HCT116 (cell line): ENCODE measurements around the gene MAPK1. TPM values are rescaled to one million over a fixed set of nuclear protein-coding genes. Genes with fewer than 3 reads are reported as not detected.

ENCODE experiments used
- ATAC-seq: fragments of 200-7000 bp; cut with Tn5 transposase; 2 replicates; pipeline ENCODE4 v1.9.1; 2020; ENCODE audit warnings: mild to moderate bottlenecking, moderate library complexity
- BruUV-seq: library from RNA; stranded (reverse); fragments of 400-500 nt; replicated peaks from 2 replicates; lab custom pipeline; 2021; lab: Mats Ljungman, UMichigan
- CTCF ChIA-PET: fragments of 300-600 bp; sonication (Branson Sonifier 250); formaldehyde crosslinking; loops from one replicate; lab custom pipeline; 2021; ENCODE audit warnings: antibody characterized with exemption; lab: Charles Lee
- POLR2A ChIA-PET: fragments of 300-600, 350-600 bp; sonication (Branson Sonifier 250); formaldehyde crosslinking; loops from one replicate; lab custom pipeline; 2021; ENCODE audit warnings: antibody characterized with exemption; lab: Charles Lee
- RAD21 ChIA-PET, 2 experiments: fragments of 300-600 bp; sonication (Branson Sonifier 250); formaldehyde crosslinking; loops; one replicate each; lab custom pipeline; 2023; ENCODE audit warnings: low total read pairs in 2 of 2; ENCODE audit not compliant: uncharacterized antibody in 2 of 2, unreplicated experiment in 2 of 2, low non-redundant PET in 1 of 2; lab: Charles Lee
- DNase-seq: peaks from one replicate; pipeline ENCODE4 v3.0.0-alpha.2; 2010; ENCODE audit warnings: low read depth, low spot score
- H2AFZ ChIP-seq: fragments of 200-600 bp; shearing (Covaris generic), sonication (generic); 2 replicates; pipeline ENCODE4 v1.6.1; 2017; ENCODE audit warnings: low read depth, mixed run types, mixed read lengths, antibody characterized with exemption, low read length; ENCODE audit not compliant: poor library complexity, severe bottlenecking
- H3K27ac ChIP-seq: 2 replicates; pipeline ENCODE4 v1.5.1; 2012; ENCODE audit warnings: low read depth, low read length
- H3K27me3 ChIP-seq: fragments of 200-600 bp; sonication (generic); 2 replicates; pipeline ENCODE4 v1.6.1; 2016; ENCODE audit warnings: mixed run types, low read length, mixed read lengths; ENCODE audit not compliant: insufficient read depth
- H3K36me3 ChIP-seq, 2 experiments: fragments of 200-500 bp in 1 of 2; fragments of 200-600 bp in 1 of 2; sonication (Bioruptor generic) in 1 of 2; sonication (generic) in 1 of 2; 2 replicates each; pipeline versions ENCODE4 v1.5.1 to v1.6.1; 2014 to 2016; ENCODE audit warnings: low read length in 2 of 2, inconsistent platforms in 1 of 2, mixed read lengths in 1 of 2, mixed run types in 1 of 2; ENCODE audit not compliant: insufficient read depth in 2 of 2, control insufficient read depth in 1 of 2
- H3K4me1 ChIP-seq, 2 experiments: fragments of 200-600 bp in 1 of 2; sonication (generic) in 1 of 2; 2 replicates each; pipeline versions ENCODE4 v1.5.1 to v1.6.1; 2012 to 2017; ENCODE audit warnings: low read length in 2 of 2, inconsistent platforms in 1 of 2, mild to moderate bottlenecking in 1 of 2, mixed read lengths in 1 of 2, mixed run types in 1 of 2, moderate library complexity in 1 of 2; ENCODE audit not compliant: insufficient read depth in 2 of 2, control insufficient read depth in 1 of 2
- H3K4me2 ChIP-seq: fragments of 200-600 bp; sonication (generic); 2 replicates; pipeline ENCODE4 v1.6.1; 2017; ENCODE audit warnings: mixed run types, low read length, mixed read lengths
- H3K4me3 ChIP-seq, 2 experiments: fragments of 200-600 bp in 1 of 2; sonication (generic) in 1 of 2; replicated peaks in 1 of 2; 2 replicates each; pipeline ENCODE4 v1.5.1; 2011 to 2016; ENCODE audit warnings: low read length in 2 of 2, control low read depth in 1 of 2, low read depth in 1 of 2, mild to moderate bottlenecking in 1 of 2, mixed read lengths in 1 of 2, mixed run types in 1 of 2
- H3K79me2 ChIP-seq: fragments of 200-600 bp; sonication (generic); 2 replicates; pipeline ENCODE4 v1.6.1; 2017; ENCODE audit warnings: mild to moderate bottlenecking, mixed run types, low read length, moderate library complexity, mixed read lengths; ENCODE audit not compliant: insufficient read depth
- H3K9ac ChIP-seq: fragments of 200-600 bp; sonication (generic); 2 replicates; pipeline ENCODE4 v1.6.1; 2016; ENCODE audit warnings: low read length, mixed read lengths
- H3K9me2 ChIP-seq: fragments of 200-600 bp; sonication (generic), shearing (Covaris generic); 2 replicates; pipeline ENCODE4 v1.6.1; 2017; ENCODE audit warnings: mixed run types, mild to moderate bottlenecking, moderate library complexity; ENCODE audit not compliant: insufficient read depth
- H3K9me3 ChIP-seq, 2 experiments: fragments of 200-500 bp in 1 of 2; fragments of 200-600 bp in 1 of 2; sonication (Bioruptor generic) in 1 of 2; sonication (generic) in 1 of 2; 2 replicates each; pipeline ENCODE4 v1.6.1; 2014 to 2017; ENCODE audit warnings: low read length in 2 of 2, mixed read lengths in 2 of 2, inconsistent platforms in 1 of 2, low read depth in 1 of 2, mild to moderate bottlenecking in 1 of 2, mixed run types in 1 of 2, moderate library complexity in 1 of 2; ENCODE audit not compliant: control insufficient read depth in 1 of 2, insufficient read depth in 1 of 2
- H4K20me1 ChIP-seq: fragments of 200-600 bp; sonication (generic), shearing (Covaris generic); 2 replicates; pipeline ENCODE4 v1.6.1; 2017; ENCODE audit warnings: mixed run types, mild to moderate bottlenecking, moderate library complexity; ENCODE audit not compliant: insufficient read depth
- ATF3 ChIP-seq: IDR thresholded peaks from 2 replicates; pipeline ENCODE4 v1.6.1; 2012
- ELF1 ChIP-seq: IDR thresholded peaks from 2 replicates; pipeline ENCODE4 v1.6.1; 2012; ENCODE audit warnings: low read depth, borderline replicate concordance
- EZH2 ChIP-seq: fragments of 200-600 bp; sonication (generic); IDR thresholded peaks from 2 replicates; pipeline ENCODE4 v1.6.1; 2017; ENCODE audit warnings: antibody characterized with exemption, mixed run types
- EZH2phosphoT487 ChIP-seq: fragments of 200-600 bp; IDR thresholded peaks from 2 replicates; pipeline ENCODE4 v1.6.1; 2018; ENCODE audit warnings: antibody characterized with exemption, borderline replicate concordance
- JUND ChIP-seq: IDR thresholded peaks from 2 replicates; pipeline ENCODE4 v1.6.1; 2012
- POLR2AphosphoS5 ChIP-seq: IDR thresholded peaks from 2 replicates; pipeline ENCODE4 v1.6.1; 2011; ENCODE audit warnings: mild to moderate bottlenecking, low read depth, low read length, moderate library complexity
- REST ChIP-seq: IDR thresholded peaks from 2 replicates; pipeline ENCODE4 v1.6.1; 2012; ENCODE audit warnings: low read depth
- SP1 ChIP-seq: IDR thresholded peaks from 2 replicates; pipeline ENCODE4 v1.6.1; 2012; ENCODE audit warnings: low read depth
- SRF ChIP-seq: IDR thresholded peaks from 2 replicates; pipeline ENCODE4 v1.6.1; 2012; ENCODE audit warnings: low read depth
- TCF7L2 ChIP-seq: IDR thresholded peaks from 2 replicates; pipeline ENCODE4 v1.7.0; 2011; ENCODE audit warnings: borderline replicate concordance, inconsistent platforms; ENCODE audit not compliant: insufficient read depth, insufficient read length; ENCODE audit errors: extremely low read depth
- YY1 ChIP-seq: IDR thresholded peaks from 2 replicates; pipeline ENCODE4 v1.6.1; 2011; ENCODE audit warnings: low read length, low read depth, moderate library complexity, mild to moderate bottlenecking; ENCODE audit not compliant: insufficient replicate concordance; ENCODE audit errors: extremely low read depth
- intact Hi-C: fragments of 100-400 bp; cut with micrococcal nuclease; formaldehyde crosslinking; loops from 2 replicates; pipeline ENCODE4 v1.10.0; 2022
- total RNA-seq: library from RNA; stranded (reverse); gene quantifications from one replicate; pipeline ENCODE4 v1.2.1, GENCODE V29; 2021; ENCODE audit not compliant: unreplicated experiment
- TF ChIP-seq, protein P1 (sequence below), 3 experiments: fragments of 200-600 bp in 1 of 3; sonication (generic) in 1 of 3; IDR thresholded peaks in 2 of 3; conservative IDR thresholded peaks in 1 of 3; 2 replicates each; pipeline ENCODE4 v1.5.1; 2012 to 2017; ENCODE audit warnings: low read depth in 2 of 3, low read length in 2 of 3, antibody characterized with exemption in 1 of 3, borderline replicate concordance in 1 of 3, control low read depth in 1 of 3, mild to moderate bottlenecking in 1 of 3, mixed read lengths in 1 of 3, mixed run types in 1 of 3, moderate library complexity in 1 of 3; ENCODE audit not compliant: insufficient read depth in 1 of 3

The MAPK1 gene
- total RNA-seq, 1 experiment from 2014 or later = 137 TPM

DNA sequence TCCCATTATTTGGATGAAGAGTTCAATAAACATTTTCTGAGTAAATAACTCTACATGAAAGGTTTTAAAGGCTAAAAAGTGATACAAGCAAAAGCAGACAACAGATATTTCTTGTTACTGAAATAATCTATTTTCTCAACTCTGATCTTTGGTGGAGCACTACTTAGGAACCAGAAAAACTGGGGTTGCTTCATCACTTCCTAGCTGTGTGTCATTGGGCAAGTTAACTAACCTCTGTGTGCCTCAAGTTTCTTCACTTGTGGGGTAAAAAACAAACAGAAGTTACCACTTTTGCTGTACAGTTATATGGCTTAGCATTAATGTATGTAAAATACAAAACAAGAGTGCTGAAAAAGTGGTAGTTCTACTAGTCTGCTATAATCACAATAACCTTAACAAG lies 5.6 kb downstream of the MAPK1 start:
- intact Hi-C loops = no loop called here
- Histone ChIP-seq H4K20me1 (peaks cover 36% of the 10 kb centered on the region; the same call in 1 of the 2 replicates), H3K36me3 (no peaks in the 10 kb centered on the region), H3K9me3 (no peaks in the 10 kb centered on the region), H3K27me3 (no peaks in the 10 kb centered on the region), H3K79me2 (peaks cover 100% of the 10 kb centered on the region), H3K4me1 (peaks cover 10 to 17% of the 10 kb centered on the region in 2 experiments; a peak in 3 of 4 replicates), H2AFZ (no peak overlapping the region), H3K27ac (no peak overlapping the region), H3K9me2 (no peaks in the 10 kb centered on the region), H3K4me2 (no peak overlapping the region), H3K9ac (no peak overlapping the region), H3K4me3 (no peak overlapping the region)
- ChIA-PET RAD21 (no interaction called here), POLR2A (no interaction called here), CTCF (no interaction called here)
- ATAC-seq = no peak
- no TSS peak for BruUV-seq
- TF ChIP-seq SP1 (no peak), TCF7L2 (no peak), JUND (no peak), YY1 (no peak), REST (no peak), EZH2 (no peak), EZH2phosphoT487 (no peak), ELF1 (no peak), POLR2AphosphoS5 (no peak), SRF (no peak), ATF3 (no peak)
- TF ChIP-seq, protein P1, sequence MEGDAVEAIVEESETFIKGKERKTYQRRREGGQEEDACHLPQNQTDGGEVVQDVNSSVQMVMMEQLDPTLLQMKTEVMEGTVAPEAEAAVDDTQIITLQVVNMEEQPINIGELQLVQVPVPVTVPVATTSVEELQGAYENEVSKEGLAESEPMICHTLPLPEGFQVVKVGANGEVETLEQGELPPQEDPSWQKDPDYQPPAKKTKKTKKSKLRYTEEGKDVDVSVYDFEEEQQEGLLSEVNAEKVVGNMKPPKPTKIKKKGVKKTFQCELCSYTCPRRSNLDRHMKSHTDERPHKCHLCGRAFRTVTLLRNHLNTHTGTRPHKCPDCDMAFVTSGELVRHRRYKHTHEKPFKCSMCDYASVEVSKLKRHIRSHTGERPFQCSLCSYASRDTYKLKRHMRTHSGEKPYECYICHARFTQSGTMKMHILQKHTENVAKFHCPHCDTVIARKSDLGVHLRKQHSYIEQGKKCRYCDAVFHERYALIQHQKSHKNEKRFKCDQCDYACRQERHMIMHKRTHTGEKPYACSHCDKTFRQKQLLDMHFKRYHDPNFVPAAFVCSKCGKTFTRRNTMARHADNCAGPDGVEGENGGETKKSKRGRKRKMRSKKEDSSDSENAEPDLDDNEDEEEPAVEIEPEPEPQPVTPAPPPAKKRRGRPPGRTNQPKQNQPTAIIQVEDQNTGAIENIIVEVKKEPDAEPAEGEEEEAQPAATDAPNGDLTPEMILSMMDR (IDR thresholded peaks at IDR 0.05 in 2 of 3, conservative IDR thresholded peaks at IDR 0.05 in 1 of 3; ENCODE audit: borderline replicate concordance in 1 of 3, insufficient read depth in 1 of 3, low read depth in 2 of 3, low read length in 2 of 3) = no peak
- no peak for DNase-seq
